ENCODE measurements around the gene PLEK.

GRCh38 chr2:68318914-68319397 lies 46.1 kb upstream of the PLEK start:
- TF ChIP-seq CTCF (IDR thresholded peaks at IDR 0.05) (no peak), POLR2A (IDR thresholded peaks at IDR 0.05) (no peak)

All from right lobe of liver (tissue), 4 donors.